Chondrocyte (in vitro differentiated cells): ENCODE data around the gene CILP2. TPM values are rescaled to one million over a fixed set of nuclear protein-coding genes. Genes with fewer than 3 reads are reported as not detected.

Experiments used
- DNase-seq: peaks from one replicate; pipeline ENCODE4 v3.0.0; 2021; ENCODE audit warnings: mixed read lengths, low spot score
- H3K27ac Mint-ChIP-seq: one replicate; pipeline ENCODE4 v1.8.0; 2021; ENCODE audit warnings: mild to moderate bottlenecking, moderate library complexity, mixed read lengths; ENCODE audit not compliant: unreplicated experiment
- H3K27me3 Mint-ChIP-seq: 2 replicates; pipeline ENCODE4 v1.8.0; 2021; ENCODE audit warnings: low read depth, mixed read lengths
- H3K36me3 Mint-ChIP-seq: 2 replicates; pipeline ENCODE4 v1.8.0; 2021; ENCODE audit warnings: low read depth, mixed read lengths
- H3K4me1 Mint-ChIP-seq: 2 replicates; pipeline ENCODE4 v1.8.0; 2021; ENCODE audit warnings: low read depth, mild to moderate bottlenecking, mixed read lengths
- H3K4me3 Mint-ChIP-seq: one replicate; pipeline ENCODE4 v1.8.0; 2021; ENCODE audit warnings: mild to moderate bottlenecking, moderate library complexity, mixed read lengths; ENCODE audit not compliant: unreplicated experiment
- H3K9me3 Mint-ChIP-seq: 2 replicates; pipeline ENCODE4 v1.8.0; 2021; ENCODE audit warnings: low read depth, mixed read lengths
- CTCF ChIP-seq: fragments of 200-600 bp; sonication (generic); IDR thresholded peaks from 2 replicates; pipeline ENCODE4 v1.5.0; 2021; ENCODE audit warnings: antibody characterized with exemption, mild to moderate bottlenecking, moderate library complexity
- total RNA-seq: library from RNA; stranded (reverse); gene quantifications from 3 replicates; pipeline ENCODE4 v1.2.1, GENCODE V29; 2021

The CILP2 gene
- total RNA-seq, 1 donor from 2014 or later: 12.7 TPM

GRCh38 chr19:19578252-19578651 lies 40.2 kb downstream of the CILP2 start:
- no peak overlapping the region for H3K27ac Mint-ChIP-seq
- TF ChIP-seq CTCF: no peak
- no peaks in the 10 kb centered on the region for H3K9me3 Mint-ChIP-seq
- DNase-seq: no peak
- H3K4me1 Mint-ChIP-seq: no peaks in the 10 kb centered on the region
- no peaks in the 10 kb centered on the region for H3K36me3 Mint-ChIP-seq
- no peak overlapping the region for H3K4me3 Mint-ChIP-seq
- H3K27me3 Mint-ChIP-seq: no peaks in the 10 kb centered on the region

GRCh38 chr19:19579533-19580361 lies 41.7 kb downstream of the CILP2 start:
- H3K36me3 Mint-ChIP-seq: no peaks in the 10 kb centered on the region
- H3K4me3 Mint-ChIP-seq: no peak overlapping the region
- no peaks in the 10 kb centered on the region for H3K27me3 Mint-ChIP-seq
- TF ChIP-seq CTCF: no peak
- no peaks in the 10 kb centered on the region for H3K4me1 Mint-ChIP-seq
- H3K27ac Mint-ChIP-seq: no peak overlapping the region
- DNase-seq: no peak
- no peaks in the 10 kb centered on the region for H3K9me3 Mint-ChIP-seq

- Mint-ChIP-seq H3K4me3 (no peak overlapping the region), H3K36me3 (no peaks in the 10 kb centered on the region), H3K27me3 (no peaks in the 10 kb centered on the region), H3K27ac (no peak overlapping the region), H3K4me1 (no peaks in the 10 kb centered on the region), H3K9me3 (no peaks in the 10 kb centered on the region)
- DNase-seq: no peak
- no peak for TF ChIP-seq CTCF
These were observed 42.4 kb downstream of the CILP2 start for GRCh38 chr19:19580418-19580817.

GRCh38 chr19:19581391-19581790 lies 43.3 kb downstream of the CILP2 start:
- no peak overlapping the region for H3K4me3 Mint-ChIP-seq
- no peak for TF ChIP-seq CTCF
- H3K27me3 Mint-ChIP-seq: no peaks in the 10 kb centered on the region
- no peaks in the 10 kb centered on the region for H3K36me3 Mint-ChIP-seq
- H3K4me1 Mint-ChIP-seq: no peaks in the 10 kb centered on the region
- no peak overlapping the region for H3K27ac Mint-ChIP-seq
- no peak for DNase-seq
- no peaks in the 10 kb centered on the region for H3K9me3 Mint-ChIP-seq

GRCh38 chr19:19582471-19582870 lies 44.4 kb downstream of the CILP2 start:
- Mint-ChIP-seq H3K36me3 (no peaks in the 10 kb centered on the region), H3K4me1 (no peaks in the 10 kb centered on the region), H3K9me3 (no peaks in the 10 kb centered on the region), H3K4me3 (no peak overlapping the region), H3K27ac (no peak overlapping the region), H3K27me3 (no peaks in the 10 kb centered on the region)
- TF ChIP-seq CTCF: no peak
- DNase-seq: no peak
